ENCODE results near the gene HOXB13.
A peak's percentile ranks its signal among the peaks of the same experiment; 100 is the strongest.
"Not testable (repeated sequence)": the region's sequence is repeated elsewhere in the genome, so short reads cannot be mapped to it uniquely, and the experiment has no call there.

The HOXB13 gene

GRCh38 chr17:48726114-48726915 is 2.2 kb downstream of the HOXB13 start:
- no peak for DNase-seq (ENCODE audit: low spot score)

GRCh38 chr17:48725288-48726064 is 3.1 kb downstream of the HOXB13 start:
- no peak for DNase-seq (ENCODE audit: low spot score)

GRCh38 chr17:48725004-48725287 is 3.6 kb downstream of the HOXB13 start:
- DNase-seq (ENCODE audit: low spot score), result no peak

GRCh38 chr17:48724251-48725003 is 4.1 kb downstream of the HOXB13 start:
- peak; percentile 54 for DNase-seq (ENCODE audit: low spot score)

GRCh38 chr17:48723423-48724250 is 4.9 kb downstream of the HOXB13 start:
- DNase-seq (ENCODE audit: low spot score), result no peak

GRCh38 chr17:48722915-48723422 is 5.6 kb downstream of the HOXB13 start, which contains the start of gene PRAC2:
TSS of gene PRAC2 (plus strand) at chr17:48723185. CDS start at chr17:48724411, 1,226 bp downstream.
- DNase-seq (ENCODE audit: low spot score), result no peak

- no peak for DNase-seq (ENCODE audit: low spot score)
Observed at GRCh38 chr17:48722201-48722907, 6.2 kb downstream of the HOXB13 start, which contains the start of gene PRAC1. TSS of gene PRAC1 (minus strand) at chr17:48722518. CDS start at chr17:48722392, 126 bp downstream.

- DNase-seq (ENCODE audit: low spot score), result no peak
Observed at GRCh38 chr17:48721009-48721402, 7.5 kb downstream of the HOXB13 start.

GRCh38 chr17:48720266-48721008 is 8.1 kb downstream of the HOXB13 start:
- DNase-seq (ENCODE audit: low spot score), result no peak

- DNase-seq (ENCODE audit: low spot score), result peak; percentile 77
Observed at GRCh38 chr17:48719642-48720265, 8.8 kb downstream of the HOXB13 start.

- peak; percentile 35 for DNase-seq (ENCODE audit: low spot score)
Observed at GRCh38 chr17:48718761-48719641, 9.5 kb downstream of the HOXB13 start.

GRCh38 chr17:48718227-48718760 is 10.3 kb downstream of the HOXB13 start:
- DNase-seq (ENCODE audit: low spot score), result no peak

- DNase-seq (ENCODE audit: low spot score), result no peak
Observed at GRCh38 chr17:48717367-48718226, 11.0 kb downstream of the HOXB13 start.

- DNase-seq (ENCODE audit: low spot score), result not testable (repeated sequence)
Observed at GRCh38 chr17:48716549-48716948, 12.0 kb downstream of the HOXB13 start.

- no peak for DNase-seq (ENCODE audit: low spot score)
Observed at GRCh38 chr17:48715496-48716399, 12.8 kb downstream of the HOXB13 start.

- peak; percentile 6 for DNase-seq (ENCODE audit: low spot score)
Observed at GRCh38 chr17:48711128-48711527, 17.4 kb downstream of the HOXB13 start.
